SJSA1 (cell line): ENCODE measurements around the gene MPP4. TPM values are rescaled to one million over a fixed set of nuclear protein-coding genes. Genes with fewer than 3 reads are reported as not detected.

Experiments used
- DNase-seq, 2 experiments: peaks; one replicate each; pipeline ENCODE4 v3.0.0-alpha.2; 2015 to 2020; ENCODE audit warnings: low spot score in 2 of 2, low read depth in 1 of 2
- H3K27ac ChIP-seq: fragments of 250-450 bp; sonication (Bioruptor Pico); 2 replicates; pipeline ENCODE4 v1.5.1; 2020; ENCODE audit warnings: mild to moderate bottlenecking, moderate library complexity
- H3K27me3 ChIP-seq: fragments of 250-450 bp; sonication (Bioruptor Pico); replicated peaks from 2 replicates; pipeline ENCODE4 v1.5.1; 2020; ENCODE audit warnings: mild to moderate bottlenecking, moderate library complexity
- H3K36me3 ChIP-seq: fragments of 250-450 bp; sonication (Bioruptor Pico); 2 replicates; pipeline ENCODE4 v1.5.1; 2020; ENCODE audit warnings: mild to moderate bottlenecking
- H3K4me1 ChIP-seq: fragments of 250-450 bp; sonication (Bioruptor Pico); replicated peaks from 2 replicates; pipeline ENCODE4 v1.6.1; 2021; ENCODE audit warnings: mild to moderate bottlenecking
- H3K4me3 ChIP-seq: fragments of 250-450 bp; sonication (Bioruptor Pico); 2 replicates; pipeline ENCODE4 v1.5.1; 2020; ENCODE audit warnings: mild to moderate bottlenecking
- H3K9me3 ChIP-seq: fragments of 250-450 bp; sonication (Bioruptor Pico); replicated peaks from 2 replicates; pipeline ENCODE4 v1.5.1; 2020; ENCODE audit warnings: mild to moderate bottlenecking
- total RNA-seq: library from RNA; depleted of rRNA; stranded (reverse); fragments of >200 nt; shearing (Covaris generic); gene quantifications from 2 replicates; pipeline ENCODE4 v1.2.3, GENCODE V29; 2014; rRNA removed

MPP4 gene, protein sequence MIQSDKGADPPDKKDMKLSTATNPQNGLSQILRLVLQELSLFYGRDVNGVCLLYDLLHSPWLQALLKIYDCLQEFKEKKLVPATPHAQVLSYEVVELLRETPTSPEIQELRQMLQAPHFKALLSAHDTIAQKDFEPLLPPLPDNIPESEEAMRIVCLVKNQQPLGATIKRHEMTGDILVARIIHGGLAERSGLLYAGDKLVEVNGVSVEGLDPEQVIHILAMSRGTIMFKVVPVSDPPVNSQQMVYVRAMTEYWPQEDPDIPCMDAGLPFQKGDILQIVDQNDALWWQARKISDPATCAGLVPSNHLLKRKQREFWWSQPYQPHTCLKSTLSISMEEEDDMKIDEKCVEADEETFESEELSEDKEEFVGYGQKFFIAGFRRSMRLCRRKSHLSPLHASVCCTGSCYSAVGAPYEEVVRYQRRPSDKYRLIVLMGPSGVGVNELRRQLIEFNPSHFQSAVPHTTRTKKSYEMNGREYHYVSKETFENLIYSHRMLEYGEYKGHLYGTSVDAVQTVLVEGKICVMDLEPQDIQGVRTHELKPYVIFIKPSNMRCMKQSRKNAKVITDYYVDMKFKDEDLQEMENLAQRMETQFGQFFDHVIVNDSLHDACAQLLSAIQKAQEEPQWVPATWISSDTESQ
- total RNA-seq, result 3.3 and 5.3 TPM in 2 replicates

GRCh38 chr2:201698588-201699226, at the start of gene MPP4:
MPP4 (minus strand) TSS chr2:201698644; CDS start chr2:201693954, 4,690 bp downstream.
- Histone ChIP-seq H3K27ac (peak within 1 kb of the TSS; percentile 78), H3K4me1 (peaks cover 46% of the 10 kb centered on the region), H3K27me3 (no peaks in the 10 kb centered on the region), H3K9me3 (no peaks in the 10 kb centered on the region), H3K4me3 (no peak within 1 kb of the TSS), H3K36me3 (peaks cover 26% of the 10 kb centered on the region)
- DNase-seq, result peak in 1 of 2 experiments; percentile 57

- Histone ChIP-seq H3K27ac (no peak overlapping the region), H3K4me3 (no peak overlapping the region), H3K27me3 (no peaks in the 10 kb centered on the region), H3K4me1 (peaks cover 7% of the 10 kb centered on the region; the same call in 1 of the 2 replicates), H3K9me3 (no peaks in the 10 kb centered on the region), H3K36me3 (peaks cover 68% of the 10 kb centered on the region)
- no peak for DNase-seq
Measured at GRCh38 chr2:201746551-201746950, 48.1 kb upstream of the MPP4 start.

- no peaks in the 10 kb centered on the region for H3K4me1 ChIP-seq
- H3K4me3 ChIP-seq, result no peak overlapping the region
- no peaks in the 10 kb centered on the region; the same call in 1 of the 2 replicates for H3K9me3 ChIP-seq
- H3K27ac ChIP-seq, result no peak overlapping the region
- peaks cover 47% of the 10 kb centered on the region for H3K36me3 ChIP-seq
- DNase-seq, result no peak
- H3K27me3 ChIP-seq, result no peaks in the 10 kb centered on the region
Measured at GRCh38 chr2:201735486-201735885, 37.0 kb upstream of the MPP4 start.

DNA sequence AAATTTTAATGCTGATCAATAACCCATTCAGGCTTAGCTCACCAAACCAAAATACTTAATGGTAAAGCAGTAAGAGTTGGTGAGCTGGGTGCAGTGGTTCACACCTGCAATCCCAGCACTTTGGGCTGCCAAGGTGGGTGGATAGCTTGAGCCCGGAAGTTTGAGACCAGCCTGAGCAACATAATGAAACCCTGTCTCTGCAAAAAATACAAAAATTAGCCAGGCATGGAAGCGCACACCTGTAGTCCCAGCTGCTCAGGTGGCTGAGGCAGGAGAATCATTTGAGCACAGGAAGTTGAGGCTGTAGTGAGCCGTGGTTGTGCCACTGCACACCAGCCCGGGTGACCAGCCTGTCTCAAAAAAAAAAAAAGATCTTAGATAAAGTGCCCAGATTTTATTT, 35.7 kb upstream of the MPP4 start:
- no peak for DNase-seq
- no peak overlapping the region for H3K27ac ChIP-seq
- H3K27me3 ChIP-seq, result no peaks in the 10 kb centered on the region
- H3K9me3 ChIP-seq, result no peaks in the 10 kb centered on the region; the same call in 1 of the 2 replicates
- peaks cover 50% of the 10 kb centered on the region for H3K36me3 ChIP-seq
- no peak overlapping the region for H3K4me3 ChIP-seq
- no peaks in the 10 kb centered on the region for H3K4me1 ChIP-seq

DNA sequence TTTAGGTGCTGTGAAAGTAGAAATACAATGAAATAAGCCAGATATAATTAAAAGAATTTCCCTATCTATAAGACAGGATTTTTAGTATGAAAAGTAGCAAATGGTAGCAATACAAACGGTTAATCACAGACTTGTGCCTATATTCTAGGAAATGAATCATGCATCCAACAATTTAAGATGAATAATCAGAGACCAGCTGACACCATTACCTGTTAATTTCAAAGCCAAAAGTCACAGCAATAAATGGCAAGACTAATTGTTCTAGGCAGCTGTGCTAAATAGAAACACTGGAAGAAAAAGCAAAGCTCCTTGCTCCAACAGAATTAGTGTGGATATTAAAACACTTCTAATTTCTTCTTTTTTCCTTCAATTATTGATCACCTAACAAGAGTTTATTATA, 35.1 kb upstream of the MPP4 start:
- no peaks in the 10 kb centered on the region; the same call in 1 of the 2 replicates for H3K9me3 ChIP-seq
- H3K27me3 ChIP-seq, result no peaks in the 10 kb centered on the region
- DNase-seq, result no peak
- no peak overlapping the region for H3K27ac ChIP-seq
- no peaks in the 10 kb centered on the region for H3K4me1 ChIP-seq
- H3K4me3 ChIP-seq, result no peak overlapping the region
- peaks cover 47% of the 10 kb centered on the region for H3K36me3 ChIP-seq

GRCh38 chr2:201730651-201731285, 32.3 kb upstream of the MPP4 start:
- H3K27ac ChIP-seq, result no peak overlapping the region
- no peak overlapping the region for H3K4me3 ChIP-seq
- no peaks in the 10 kb centered on the region for H3K27me3 ChIP-seq
- no peak for DNase-seq
- H3K36me3 ChIP-seq, result peaks cover 42% of the 10 kb centered on the region
- H3K4me1 ChIP-seq, result no peaks in the 10 kb centered on the region
- H3K9me3 ChIP-seq, result no peaks in the 10 kb centered on the region

GRCh38 chr2:201715459-201715858, 17.0 kb upstream of the MPP4 start:
- H3K27ac ChIP-seq, result no peak overlapping the region
- peaks cover 51% of the 10 kb centered on the region for H3K36me3 ChIP-seq
- DNase-seq, result no peak
- H3K9me3 ChIP-seq, result no peaks in the 10 kb centered on the region
- H3K27me3 ChIP-seq, result no peaks in the 10 kb centered on the region
- no peak overlapping the region for H3K4me3 ChIP-seq
- no peaks in the 10 kb centered on the region for H3K4me1 ChIP-seq

DNA sequence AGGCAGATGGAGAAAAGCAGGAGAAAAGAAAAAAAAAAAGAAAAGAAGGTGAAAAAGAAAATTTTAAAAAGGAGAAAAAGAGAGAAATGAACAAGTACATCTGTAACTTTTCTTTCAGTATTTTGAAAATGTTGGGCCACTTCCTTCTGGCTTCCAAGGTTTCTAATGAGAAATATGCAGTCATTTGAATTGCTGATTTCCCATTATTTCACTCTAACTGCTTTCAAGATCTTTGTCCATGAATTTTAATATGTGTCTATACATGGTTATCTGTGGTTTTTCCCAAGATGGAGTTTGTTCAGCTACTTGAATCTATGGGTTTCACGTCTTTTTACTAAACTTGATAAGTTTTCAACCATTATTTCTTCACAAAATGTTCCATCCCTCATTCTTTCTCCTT, 14.3 kb upstream of the MPP4 start:
- peaks cover 56% of the 10 kb centered on the region for H3K36me3 ChIP-seq
- H3K4me3 ChIP-seq, result no peak overlapping the region
- no peak for DNase-seq
- H3K4me1 ChIP-seq, result no peaks in the 10 kb centered on the region
- no peaks in the 10 kb centered on the region for H3K9me3 ChIP-seq
- H3K27me3 ChIP-seq, result no peaks in the 10 kb centered on the region
- no peak overlapping the region for H3K27ac ChIP-seq

- H3K27me3 ChIP-seq, result no peaks in the 10 kb centered on the region
- no peak overlapping the region for H3K27ac ChIP-seq
- peaks cover 58% of the 10 kb centered on the region for H3K36me3 ChIP-seq
- no peaks in the 10 kb centered on the region for H3K4me1 ChIP-seq
- H3K9me3 ChIP-seq, result no peaks in the 10 kb centered on the region
- no peak for DNase-seq
- H3K4me3 ChIP-seq, result no peak overlapping the region
Measured at GRCh38 chr2:201709747-201710146, 11.3 kb upstream of the MPP4 start.

- H3K4me3 ChIP-seq, result no peak overlapping the region
- H3K4me1 ChIP-seq, result no peaks in the 10 kb centered on the region
- H3K36me3 ChIP-seq, result peaks cover 58% of the 10 kb centered on the region
- DNase-seq, result no peak
- no peaks in the 10 kb centered on the region for H3K27me3 ChIP-seq
- H3K9me3 ChIP-seq, result no peaks in the 10 kb centered on the region
- H3K27ac ChIP-seq, result no peak overlapping the region
Measured at GRCh38 chr2:201709049-201709448, 10.6 kb upstream of the MPP4 start.

DNA sequence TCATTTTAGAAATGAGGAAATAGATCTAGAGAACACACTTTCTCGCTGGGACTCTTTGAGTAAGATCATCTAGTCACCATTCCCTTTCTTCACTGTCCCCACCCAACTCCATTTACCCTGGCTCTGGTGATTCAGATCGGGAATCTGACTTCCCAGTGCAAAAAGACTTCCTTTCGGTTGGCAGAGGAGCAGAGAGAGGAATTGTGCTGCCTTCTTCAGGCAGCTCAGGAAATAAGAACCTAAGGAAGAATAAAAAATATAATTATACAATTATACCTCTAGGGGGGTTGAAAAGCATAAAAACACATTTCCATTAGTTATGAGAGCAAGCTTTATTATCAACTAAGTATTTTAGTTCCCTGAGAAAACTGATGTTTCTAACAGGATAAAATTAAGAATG, 9.3 kb upstream of the MPP4 start:
- no peak overlapping the region for H3K4me3 ChIP-seq
- no peaks in the 10 kb centered on the region for H3K4me1 ChIP-seq
- no peaks in the 10 kb centered on the region for H3K27me3 ChIP-seq
- no peaks in the 10 kb centered on the region for H3K9me3 ChIP-seq
- H3K27ac ChIP-seq, result no peak overlapping the region
- DNase-seq, result peak in 1 of 2 experiments; percentile 10
- H3K36me3 ChIP-seq, result peaks cover 63% of the 10 kb centered on the region

DNA sequence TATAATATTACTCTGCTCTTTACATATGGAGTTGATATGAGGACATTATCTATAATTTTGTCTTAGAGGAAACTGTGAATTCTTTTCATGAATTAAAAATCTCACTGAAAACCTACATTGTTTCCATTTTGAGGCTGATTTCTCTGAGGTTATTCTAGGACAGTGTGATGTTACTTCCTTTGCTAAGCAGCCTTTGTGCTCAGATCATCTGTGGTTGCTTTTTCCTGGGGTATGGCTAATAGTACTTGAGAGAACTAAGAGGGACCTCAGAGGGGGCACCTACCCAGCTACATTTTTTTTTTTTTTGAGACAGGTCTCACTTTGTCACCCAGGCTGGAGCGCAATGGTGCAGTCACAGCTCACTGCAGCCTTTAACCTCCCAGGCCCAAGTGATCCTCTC, 8.7 kb upstream of the MPP4 start:
- H3K9me3 ChIP-seq, result no peaks in the 10 kb centered on the region
- H3K4me3 ChIP-seq, result no peak overlapping the region
- no peak overlapping the region for H3K27ac ChIP-seq
- peaks cover 69% of the 10 kb centered on the region for H3K36me3 ChIP-seq
- no peaks in the 10 kb centered on the region for H3K27me3 ChIP-seq
- DNase-seq, result no peak
- H3K4me1 ChIP-seq, result no peaks in the 10 kb centered on the region

- DNase-seq, result no peak
- Histone ChIP-seq H3K9me3 (no peaks in the 10 kb centered on the region), H3K27me3 (no peaks in the 10 kb centered on the region), H3K36me3 (peaks cover 64% of the 10 kb centered on the region), H3K4me1 (peaks cover 5% of the 10 kb centered on the region), H3K4me3 (no peak overlapping the region), H3K27ac (no peak overlapping the region)
Measured at GRCh38 chr2:201704536-201704935, 6.1 kb upstream of the MPP4 start.
